Measurements from ENCODE around the gene RDH5. TPM values are rescaled to one million over a fixed set of nuclear protein-coding genes. Genes with fewer than 3 reads are reported as not detected.

RDH5 gene
- total and polyA plus RNA-seq, 4 donors: 3.1 to 5.4 (median 3.9) TPM

GRCh38 chr12:55718624-55719275 is 1.4 kb upstream of the RDH5 start:
- DNase-seq (no peak), ATAC-seq (ENCODE audit: insufficient read depth, low FRiP score) (no peak)
- Histone ChIP-seq H3K27ac (ENCODE audit: low read depth in 1 of 2, low read length in 1 of 2) (peak overlapping the region in 1 of 2 donors; percentile 94), H3K4me1 (ENCODE audit: control insufficient read depth in 5 of 5, insufficient read depth in 5 of 5, low read length in 5 of 5) (peaks cover 8 to 30% (median 21%) of the 10 kb centered on the region in 5 donors), H3K9ac (ENCODE audit: insufficient read depth in 1 of 2, low read length in 2 of 2) (no peak overlapping the region), H3K9me3 (ENCODE audit: control insufficient read depth in 4 of 4, insufficient read depth in 3 of 4, low read length in 3 of 4) (no peaks in the 10 kb centered on the region), H3K27me3 (ENCODE audit: control insufficient read depth in 3 of 3, insufficient read depth in 3 of 3, low read length in 2 of 3) (no peaks in the 10 kb centered on the region), H3K36me3 (ENCODE audit: control insufficient read depth in 4 of 4, insufficient read depth in 4 of 4, low read length in 4 of 4) (peaks cover 0 to 19% (median 9%) of the 10 kb centered on the region in 4 donors), H3K4me3 (no peak overlapping the region)
- TF ChIP-seq CTCF (IDR thresholded peaks at IDR 0.05; ENCODE audit: control extremely low read depth, extremely low read depth): no peak
- WGBS, 2 donors: 75 to 78% methylated on average over 4 of the region's 4 CpGs

- Histone ChIP-seq H3K27me3 (ENCODE audit: control insufficient read depth in 3 of 3, insufficient read depth in 3 of 3, low read length in 2 of 3) (no peaks in the 10 kb centered on the region), H3K4me3 (no peak overlapping the region), H3K36me3 (ENCODE audit: control insufficient read depth in 4 of 4, insufficient read depth in 4 of 4, low read length in 4 of 4) (peaks cover 0 to 26% (median 14%) of the 10 kb centered on the region in 4 donors), H3K9me3 (ENCODE audit: control insufficient read depth in 4 of 4, insufficient read depth in 3 of 4, low read length in 3 of 4) (no peaks in the 10 kb centered on the region), H3K27ac (ENCODE audit: low read depth in 1 of 2, low read length in 1 of 2) (peak overlapping the region; percentile 22 to 81), H3K9ac (ENCODE audit: insufficient read depth in 1 of 2, low read length in 2 of 2) (no peak overlapping the region), H3K4me1 (ENCODE audit: control insufficient read depth in 5 of 5, insufficient read depth in 5 of 5, low read length in 5 of 5) (peaks cover 8 to 30% (median 21%) of the 10 kb centered on the region in 5 donors)
- no peak for DNase-seq
- no peak for ATAC-seq (ENCODE audit: insufficient read depth, low FRiP score)
- WGBS, 2 donors: 92% methylated on average over 7 of the region's 7 CpGs
- no peak for TF ChIP-seq CTCF (IDR thresholded peaks at IDR 0.05; ENCODE audit: control extremely low read depth, extremely low read depth)
These were observed 822 bp upstream of the RDH5 start for GRCh38 chr12:55719371-55719770.

GRCh38 chr12:55720894-55721444 is 776 bp downstream of the RDH5 start:
- peaks cover 3 to 23% (median 21%) of the 10 kb centered on the region in 5 donors for H3K4me1 ChIP-seq (ENCODE audit: control insufficient read depth in 5 of 5, insufficient read depth in 5 of 5, low read length in 5 of 5)
- H3K27me3 ChIP-seq (ENCODE audit: control insufficient read depth in 3 of 3, insufficient read depth in 3 of 3, low read length in 2 of 3): no peaks in the 10 kb centered on the region
- 37 to 68% methylated on average over 9 of the region's 9 CpGs for WGBS, 2 donors
- H3K36me3 ChIP-seq (ENCODE audit: control insufficient read depth in 4 of 4, insufficient read depth in 4 of 4, low read length in 4 of 4): peaks cover 5 to 37% (median 24%) of the 10 kb centered on the region in 4 donors
- peak; percentile 5 for TF ChIP-seq CTCF (IDR thresholded peaks at IDR 0.05; ENCODE audit: control extremely low read depth, extremely low read depth)
- H3K9me3 ChIP-seq (ENCODE audit: control insufficient read depth in 4 of 4, insufficient read depth in 3 of 4, low read length in 3 of 4): no peaks in the 10 kb centered on the region
- peak; percentile 69 for ATAC-seq (ENCODE audit: insufficient read depth, low FRiP score)
- no peak overlapping the region for H3K4me3 ChIP-seq
- no peak overlapping the region for H3K9ac ChIP-seq (ENCODE audit: insufficient read depth in 1 of 2, low read length in 2 of 2)
- no peak for DNase-seq
- H3K27ac ChIP-seq (ENCODE audit: low read depth in 1 of 2, low read length in 1 of 2): peak overlapping the region; percentile 35 to 81
